ENCODE results near the gene NSD2. TPM values are rescaled to one million over a fixed set of nuclear protein-coding genes. Genes with fewer than 3 reads are reported as not detected.
"Not testable (repeated sequence)": the region's sequence is repeated elsewhere in the genome, so short reads cannot be mapped to it uniquely, and the experiment has no call there.

The NSD2 gene
- total RNA-seq, 2 experiments from 2014 or later, result 197 to 199 TPM

DNA sequence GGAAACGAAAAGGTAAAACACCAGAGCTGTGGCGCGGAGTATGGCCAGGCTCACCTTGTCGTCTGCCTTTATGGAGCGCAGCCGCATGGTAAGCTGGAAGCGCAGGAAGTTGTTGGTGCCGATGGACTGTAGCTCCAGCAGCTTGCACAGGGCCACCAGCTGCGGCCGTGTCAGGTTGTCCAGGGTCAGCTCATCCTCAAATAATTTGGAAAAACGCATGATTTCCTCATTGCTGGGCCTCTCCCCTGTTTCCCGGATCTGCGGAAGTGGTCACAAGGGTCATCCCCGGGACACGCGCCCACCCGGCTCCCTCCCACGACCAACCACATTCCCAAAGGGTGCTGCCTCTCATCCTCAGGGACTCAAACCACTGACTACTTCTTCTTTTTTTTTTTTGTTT is 38.5 kb upstream of the NSD2 start:
- Mint-ChIP-seq H3K36me3 (peaks cover 35% of the 10 kb centered on the region), H3K27ac (no peak overlapping the region), H3K4me3 (no peak overlapping the region), H3K4me1 (ENCODE audit: low read depth) (no peaks in the 10 kb centered on the region), H3K27me3 (no peaks in the 10 kb centered on the region), H3K9me3 (no peaks in the 10 kb centered on the region)
- intact Hi-C loops (cut with micrococcal nuclease), result no loop called here
- ChIA-PET CTCF (interaction anchor here (1.0 to 1.2 kb wide), 2 partner anchors 14 to 67 kb away, joined by 3 to 4 read pairs; no protein-coding TSS in a partner anchor), POLR2A (no interaction called here)
- DNase-seq, result no peak

DNA sequence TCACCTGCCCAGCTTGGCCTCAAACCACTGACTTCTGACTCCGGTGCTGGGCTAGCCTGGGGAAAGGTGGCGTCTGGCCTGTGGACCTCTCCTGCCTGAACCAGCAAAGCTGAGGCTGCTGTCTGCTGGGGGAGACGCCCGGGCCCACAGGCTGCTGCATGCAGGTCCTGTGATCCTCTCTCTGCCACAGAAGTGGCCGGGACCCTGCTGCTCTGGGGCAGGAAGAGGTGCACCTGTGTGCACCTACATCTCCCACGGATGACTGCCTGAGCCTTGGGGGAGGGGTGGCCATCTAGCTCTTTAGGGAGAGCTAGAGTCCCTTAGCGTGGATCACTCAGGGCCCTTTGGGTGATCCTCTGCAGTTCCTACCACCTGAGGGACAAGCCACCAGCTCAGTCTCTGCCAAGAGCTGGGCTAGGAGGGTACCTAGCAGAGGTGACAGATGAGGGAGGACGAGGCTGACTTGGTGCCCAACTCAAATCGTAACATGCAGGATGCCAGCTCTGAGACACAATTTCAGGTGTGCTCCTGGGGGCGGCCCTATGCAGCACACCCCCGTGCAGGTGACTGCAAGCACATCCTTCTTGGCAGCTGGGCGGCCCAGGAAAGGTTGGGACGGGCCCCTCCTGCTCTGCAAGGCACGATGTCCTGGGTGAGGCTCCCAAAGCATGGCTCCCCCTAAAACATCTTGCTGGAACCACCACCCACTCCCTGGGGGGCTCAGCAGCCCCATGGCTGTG is 37.7 kb upstream of the NSD2 start:
- no peak overlapping the region for H3K27ac Mint-ChIP-seq
- ChIA-PET POLR2A (no interaction called here), CTCF (interaction anchor here (1.0 to 1.2 kb wide), 2 partner anchors 15 to 85 kb away, joined by 3 read pairs; no protein-coding TSS in a partner anchor)
- H3K27me3 Mint-ChIP-seq, result no peaks in the 10 kb centered on the region
- no peaks in the 10 kb centered on the region for H3K9me3 Mint-ChIP-seq
- intact Hi-C loops (cut with micrococcal nuclease), result no loop called here
- no peak overlapping the region for H3K4me3 Mint-ChIP-seq
- no peak for DNase-seq
- H3K36me3 Mint-ChIP-seq, result peaks cover 35% of the 10 kb centered on the region
- H3K4me1 Mint-ChIP-seq (ENCODE audit: low read depth), result no peaks in the 10 kb centered on the region

DNA sequence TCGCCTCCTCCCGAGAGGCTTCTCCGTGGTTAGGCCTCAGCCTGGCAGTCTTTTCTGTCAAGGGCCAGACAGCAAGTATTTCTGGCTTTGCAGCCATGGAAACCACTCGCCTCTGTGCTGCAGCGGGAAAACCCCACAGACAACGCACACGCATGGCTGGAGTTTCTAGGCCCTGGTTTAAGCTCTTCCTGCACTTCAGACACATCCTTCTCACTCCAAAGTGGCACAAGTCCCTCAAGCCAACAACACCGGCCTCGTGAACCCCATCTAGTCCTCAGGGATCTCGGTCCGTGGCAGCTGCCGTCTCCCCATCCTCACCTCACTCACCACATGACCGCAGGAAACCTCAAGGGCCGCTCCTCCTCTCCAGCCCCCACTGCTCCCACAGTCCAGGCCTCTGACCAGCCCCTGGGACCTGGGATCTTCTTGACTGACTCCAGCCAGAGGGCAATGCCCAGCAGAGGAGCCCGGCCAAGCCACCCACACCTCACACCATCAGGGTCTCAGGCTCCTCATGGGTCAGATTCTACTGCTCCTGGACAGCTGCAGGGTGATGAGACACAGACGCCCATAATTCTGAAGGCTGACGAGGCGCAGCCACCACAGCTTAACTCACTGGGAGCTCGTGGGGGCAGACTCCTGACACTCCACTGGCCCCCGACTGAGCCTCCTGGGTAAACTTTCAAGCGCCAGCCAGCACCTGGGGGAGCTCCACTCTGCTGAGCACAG is 37.0 kb upstream of the NSD2 start:
- H3K27me3 Mint-ChIP-seq, result no peaks in the 10 kb centered on the region
- no peaks in the 10 kb centered on the region for H3K9me3 Mint-ChIP-seq
- intact Hi-C loops (cut with micrococcal nuclease), result no loop called here
- no peak for DNase-seq
- ChIA-PET POLR2A (no interaction called here), CTCF (interaction anchor here (1.0 to 1.6 kb wide), 2 partner anchors 86 kb away, joined by 3 to 4 read pairs; no protein-coding TSS in a partner anchor)
- H3K4me1 Mint-ChIP-seq (ENCODE audit: low read depth), result no peaks in the 10 kb centered on the region
- no peak overlapping the region for H3K4me3 Mint-ChIP-seq
- H3K27ac Mint-ChIP-seq, result no peak overlapping the region
- H3K36me3 Mint-ChIP-seq, result peaks cover 39% of the 10 kb centered on the region

DNA sequence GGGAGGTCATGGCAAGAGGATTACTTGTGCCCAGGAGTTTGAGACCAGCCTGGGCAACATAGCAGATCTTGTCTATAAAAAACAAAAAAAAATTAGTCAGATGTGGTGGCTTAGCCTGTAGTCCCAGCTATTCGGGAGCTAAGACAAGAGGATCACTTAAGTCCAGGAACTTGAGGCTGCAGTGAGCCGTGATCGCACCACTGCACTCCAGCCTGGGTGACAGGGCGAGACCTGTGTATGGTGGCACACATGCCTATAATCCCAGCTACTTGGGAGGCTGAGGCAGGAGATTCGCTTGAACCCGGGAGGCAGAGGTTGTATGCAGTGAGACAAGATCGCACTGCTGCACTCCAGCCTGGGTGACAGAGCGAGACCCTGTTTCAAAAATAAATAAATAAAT is 35.4 kb upstream of the NSD2 start:
- DNase-seq; H3K27me3 Mint-ChIP-seq; POLR2A ChIA-PET; intact Hi-C loops (cut with micrococcal nuclease); H3K4me1 Mint-ChIP-seq (ENCODE audit: low read depth); H3K9me3 Mint-ChIP-seq; H3K4me3 Mint-ChIP-seq; H3K27ac Mint-ChIP-seq: not testable (repeated sequence)
- CTCF ChIA-PET, result interaction anchor here (0.5 to 1.2 kb wide), 4 partner anchors 64 to 763 kb away, joined by 3 to 5 read pairs (median 3); no protein-coding TSS in a partner anchor
- peaks cover 33% of the 10 kb centered on the region for H3K36me3 Mint-ChIP-seq

DNA sequence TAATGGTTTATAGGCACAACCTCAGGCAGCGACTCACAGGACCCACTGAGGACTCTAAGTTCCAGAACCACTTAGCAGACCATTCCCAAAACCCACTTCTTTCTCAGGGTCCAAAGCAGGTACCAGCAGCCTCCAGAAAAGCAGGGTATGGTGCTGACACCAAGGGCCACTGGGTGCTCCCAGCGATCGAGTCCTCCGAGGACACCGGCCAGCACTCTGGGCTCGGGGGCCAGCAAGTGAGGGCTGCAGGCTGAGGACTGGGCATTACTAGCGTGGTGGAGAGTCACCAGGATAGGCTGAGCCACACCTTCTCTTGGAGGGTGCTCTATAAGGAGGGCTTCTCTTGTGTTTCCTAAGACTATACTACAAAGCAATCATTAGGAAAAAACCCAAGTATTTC is 34.5 kb upstream of the NSD2 start:
- intact Hi-C loops (cut with micrococcal nuclease), result no loop called here
- no peaks in the 10 kb centered on the region for H3K9me3 Mint-ChIP-seq
- ChIA-PET POLR2A (no interaction called here), CTCF (interaction anchor here (1.2 kb wide), 1 partner anchor 88 kb away, joined by 3 read pairs; no protein-coding TSS in a partner anchor)
- H3K36me3 Mint-ChIP-seq, result peaks cover 34% of the 10 kb centered on the region
- H3K27ac Mint-ChIP-seq, result no peak overlapping the region
- no peak overlapping the region for H3K4me3 Mint-ChIP-seq
- no peaks in the 10 kb centered on the region for H3K4me1 Mint-ChIP-seq (ENCODE audit: low read depth)
- DNase-seq, result no peak
- H3K27me3 Mint-ChIP-seq, result no peaks in the 10 kb centered on the region

DNA sequence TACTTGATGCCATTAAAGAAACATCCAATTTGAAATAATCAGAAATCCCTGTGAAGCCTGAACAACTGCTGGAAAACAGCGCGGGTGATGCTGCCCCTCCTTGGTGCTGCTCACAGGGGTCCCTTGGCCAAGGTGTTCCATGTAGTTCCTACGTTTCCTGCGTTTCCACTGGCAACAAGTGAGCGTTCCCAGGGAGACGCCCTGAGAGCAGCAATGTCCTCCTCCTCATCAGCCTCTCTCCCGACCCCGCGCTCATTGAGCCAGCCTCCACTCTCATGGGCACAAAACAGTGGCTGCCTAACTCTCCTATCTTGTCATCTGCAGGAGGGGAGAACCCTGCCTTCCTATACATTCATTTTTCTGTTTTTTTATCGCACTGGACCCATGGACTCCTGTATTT is 34.1 kb upstream of the NSD2 start:
- intact Hi-C loops (cut with micrococcal nuclease), result no loop called here
- no peak overlapping the region for H3K4me3 Mint-ChIP-seq
- ChIA-PET CTCF (no interaction called here), POLR2A (no interaction called here)
- no peak overlapping the region for H3K27ac Mint-ChIP-seq
- no peaks in the 10 kb centered on the region for H3K9me3 Mint-ChIP-seq
- peaks cover 34% of the 10 kb centered on the region for H3K36me3 Mint-ChIP-seq
- no peak for DNase-seq
- H3K4me1 Mint-ChIP-seq (ENCODE audit: low read depth), result no peaks in the 10 kb centered on the region
- H3K27me3 Mint-ChIP-seq, result no peaks in the 10 kb centered on the region

DNA sequence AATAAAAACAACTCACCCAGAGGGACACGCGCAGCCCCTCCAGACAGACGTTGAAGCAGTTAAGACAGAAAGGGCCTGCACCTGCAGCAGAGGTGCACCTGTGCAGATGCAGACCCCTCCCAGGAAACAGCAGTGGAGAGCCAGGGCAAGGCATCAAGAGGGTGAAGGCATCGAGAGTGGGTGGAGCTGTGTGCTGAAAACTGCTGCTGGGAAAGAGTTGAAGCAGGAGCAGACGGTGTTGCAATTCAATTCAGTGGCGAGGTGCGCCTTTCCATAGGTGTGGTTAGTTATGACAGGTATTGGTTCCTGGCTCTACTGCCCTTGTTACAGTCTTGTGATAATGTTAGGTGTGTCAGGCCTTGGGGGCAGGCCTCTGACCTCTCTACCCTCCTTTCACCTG is 31.9 kb upstream of the NSD2 start:
- H3K36me3 Mint-ChIP-seq, result peaks cover 32% of the 10 kb centered on the region
- no peak for DNase-seq
- no peaks in the 10 kb centered on the region for H3K9me3 Mint-ChIP-seq
- no peaks in the 10 kb centered on the region for H3K4me1 Mint-ChIP-seq (ENCODE audit: low read depth)
- H3K27me3 Mint-ChIP-seq, result no peaks in the 10 kb centered on the region
- H3K4me3 Mint-ChIP-seq, result no peak overlapping the region
- POLR2A ChIA-PET, result no interaction called here
- CTCF ChIA-PET, result interaction anchor here (0.6 to 0.7 kb wide), 2 partner anchors 62 to 774 kb away, joined by 3 read pairs; no protein-coding TSS in a partner anchor
- intact Hi-C loops (cut with micrococcal nuclease), result no loop called here
- H3K27ac Mint-ChIP-seq, result no peak overlapping the region

DNA sequence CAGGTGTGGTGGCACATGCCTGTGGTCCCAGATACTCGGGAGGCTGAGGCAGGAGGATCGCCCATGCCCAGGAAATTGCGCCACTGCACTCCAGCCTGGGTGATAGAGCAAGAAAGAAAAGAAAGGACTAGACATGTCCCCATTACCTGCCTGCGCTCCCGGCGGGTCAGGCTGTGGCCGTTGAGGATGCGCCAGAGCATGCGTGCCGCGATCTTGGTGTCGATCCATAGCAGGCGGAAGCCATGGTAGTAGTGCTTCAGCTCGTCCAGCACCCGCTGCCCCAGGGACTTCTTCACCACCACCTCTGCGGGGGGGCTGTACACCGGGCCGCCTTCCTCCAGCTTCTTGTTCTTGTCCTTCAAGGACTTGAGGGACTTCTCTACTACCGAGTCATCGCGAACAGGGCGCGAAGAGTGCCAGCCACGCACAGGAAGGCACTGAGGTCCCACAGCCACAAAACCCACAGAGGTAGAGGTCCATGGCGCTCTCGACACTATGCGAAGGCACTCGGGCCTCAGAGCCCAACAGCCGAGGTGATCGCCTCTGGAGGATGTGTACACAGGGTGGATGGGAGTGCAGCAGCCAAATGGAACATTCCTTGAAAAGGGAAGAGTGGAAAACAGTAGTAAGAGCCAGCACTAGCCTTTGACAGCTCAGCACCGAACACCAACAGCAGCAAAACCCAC is 29.8 kb upstream of the NSD2 start:
- Mint-ChIP-seq H3K9me3 (no peaks in the 10 kb centered on the region), H3K27ac (no peak overlapping the region), H3K27me3 (no peaks in the 10 kb centered on the region), H3K4me1 (ENCODE audit: low read depth) (no peaks in the 10 kb centered on the region), H3K4me3 (no peak overlapping the region), H3K36me3 (peaks cover 26% of the 10 kb centered on the region)
- ChIA-PET CTCF (no interaction called here), POLR2A (no interaction called here)
- no peak for DNase-seq
- intact Hi-C loops (cut with micrococcal nuclease), result no loop called here

DNA sequence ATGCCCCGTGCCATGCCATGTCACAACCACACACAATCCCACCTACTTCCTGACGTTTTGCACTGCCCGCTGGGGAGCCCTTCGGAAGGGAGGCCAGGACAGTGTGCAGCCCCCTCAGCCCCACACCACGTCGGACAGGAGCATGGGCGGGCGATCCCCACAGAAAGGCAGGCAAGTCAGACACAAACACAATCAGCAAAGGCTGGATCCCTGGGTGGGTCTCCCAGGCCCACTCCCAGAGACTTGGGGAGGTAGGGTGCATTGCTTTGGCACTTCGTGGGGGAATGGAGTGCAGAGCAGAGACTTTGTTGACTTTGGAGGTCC is 29.3 kb upstream of the NSD2 start:
- Mint-ChIP-seq H3K36me3 (peaks cover 29% of the 10 kb centered on the region), H3K4me1 (ENCODE audit: low read depth) (no peaks in the 10 kb centered on the region), H3K9me3 (no peaks in the 10 kb centered on the region), H3K27ac (no peak overlapping the region), H3K4me3 (no peak overlapping the region), H3K27me3 (no peaks in the 10 kb centered on the region)
- ChIA-PET CTCF (no interaction called here), POLR2A (no interaction called here)
- no peak for DNase-seq
- intact Hi-C loops (cut with micrococcal nuclease), result no loop called here

DNA sequence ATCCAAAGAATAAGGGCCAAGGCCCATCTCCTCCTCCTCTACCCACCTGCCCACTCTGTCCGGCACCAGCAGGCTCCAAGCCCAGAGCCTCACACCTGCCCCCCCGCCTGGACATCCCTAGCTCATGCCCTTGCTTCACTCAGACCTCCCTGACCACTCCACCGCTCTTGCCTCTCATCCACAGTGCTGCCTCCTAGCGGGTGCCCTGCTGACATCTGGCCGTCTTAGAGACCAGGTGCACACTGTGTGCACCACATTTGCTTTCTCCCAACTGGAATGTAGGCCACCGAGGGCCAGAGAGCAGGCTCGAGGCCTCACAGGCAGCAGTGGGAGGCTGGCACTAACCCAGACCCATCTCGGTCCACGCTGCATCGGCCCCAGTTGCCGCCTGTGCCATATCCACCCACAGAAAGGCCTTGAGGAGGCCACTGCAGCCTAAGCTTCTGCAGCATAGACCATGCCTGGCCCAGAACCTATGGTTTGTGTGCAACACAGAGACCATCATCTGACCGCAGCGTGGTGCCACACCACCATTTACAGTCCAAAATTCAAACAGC is 28.8 kb upstream of the NSD2 start:
- POLR2A ChIA-PET, result no interaction called here
- no peaks in the 10 kb centered on the region for H3K9me3 Mint-ChIP-seq
- no peak overlapping the region for H3K27ac Mint-ChIP-seq
- H3K36me3 Mint-ChIP-seq, result peaks cover 29% of the 10 kb centered on the region
- no peaks in the 10 kb centered on the region for H3K4me1 Mint-ChIP-seq (ENCODE audit: low read depth)
- no peak for DNase-seq
- no peaks in the 10 kb centered on the region for H3K27me3 Mint-ChIP-seq
- intact Hi-C loops (cut with micrococcal nuclease), result no loop called here
- no peak overlapping the region for H3K4me3 Mint-ChIP-seq
- CTCF ChIA-PET, result no interaction called here

DNA sequence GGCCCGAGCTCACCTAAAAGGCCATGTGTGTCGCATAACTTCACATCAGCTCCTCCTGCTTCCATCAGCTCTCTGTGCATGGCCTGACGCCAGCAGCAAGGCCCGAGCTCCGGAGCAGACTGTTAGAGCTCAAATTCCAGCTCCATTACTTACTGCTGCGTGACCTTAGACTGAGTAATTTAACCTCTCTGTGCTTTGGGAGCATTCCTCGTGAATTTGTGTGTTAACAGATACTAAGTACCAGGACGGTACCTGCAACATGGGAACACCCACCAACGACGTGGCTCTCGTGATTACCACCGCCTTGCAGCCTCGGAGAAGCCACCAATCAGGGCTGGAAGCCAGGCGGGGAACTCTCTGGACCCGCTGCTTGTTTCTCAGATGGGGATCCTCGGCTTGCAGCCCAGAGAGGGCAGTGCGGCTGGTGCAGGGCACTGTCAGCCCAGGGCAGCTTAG is 28.2 kb upstream of the NSD2 start:
- ChIA-PET POLR2A (no interaction called here), CTCF (interaction anchor here (0.7 kb wide), 1 partner anchor 95 kb away, joined by 3 read pairs; no protein-coding TSS in a partner anchor)
- Mint-ChIP-seq H3K36me3 (peaks cover 29% of the 10 kb centered on the region), H3K4me1 (ENCODE audit: low read depth) (no peaks in the 10 kb centered on the region), H3K9me3 (no peaks in the 10 kb centered on the region), H3K27me3 (no peaks in the 10 kb centered on the region), H3K27ac (no peak overlapping the region), H3K4me3 (no peak overlapping the region)
- no peak for DNase-seq
- intact Hi-C loops (cut with micrococcal nuclease), result no loop called here

DNA sequence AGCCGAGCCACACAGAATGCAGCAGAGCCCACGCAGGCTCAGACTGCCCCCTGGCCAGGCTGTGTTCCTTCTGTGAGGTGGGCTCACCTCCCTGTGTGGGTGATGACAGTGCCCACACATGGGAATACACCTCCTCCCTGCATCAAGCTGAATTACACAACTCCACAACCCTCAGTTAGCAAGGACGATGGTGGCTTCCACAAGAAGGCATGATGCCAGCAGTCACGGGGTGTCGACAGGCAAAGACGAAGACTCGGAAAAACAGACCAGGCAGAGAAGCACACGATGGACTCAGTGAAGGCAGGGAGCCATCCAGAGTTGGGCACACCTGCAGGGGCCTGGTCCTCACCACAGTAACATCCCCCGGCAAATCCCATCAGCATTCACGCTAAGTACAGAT is 27.3 kb upstream of the NSD2 start:
- H3K36me3 Mint-ChIP-seq, result peaks cover 29% of the 10 kb centered on the region
- no peaks in the 10 kb centered on the region for H3K9me3 Mint-ChIP-seq
- DNase-seq, result no peak
- ChIA-PET CTCF (interaction anchor here (0.7 to 4.3 kb wide), 2 partner anchors 56 to 96 kb away, joined by 3 to 25 read pairs; no protein-coding TSS in a partner anchor), POLR2A (no interaction called here)
- H3K4me3 Mint-ChIP-seq, result no peak overlapping the region
- H3K4me1 Mint-ChIP-seq (ENCODE audit: low read depth), result no peaks in the 10 kb centered on the region
- H3K27ac Mint-ChIP-seq, result no peak overlapping the region
- no peaks in the 10 kb centered on the region for H3K27me3 Mint-ChIP-seq
- intact Hi-C loops (cut with micrococcal nuclease), result no loop called here
